ENCODE measurements around the gene PIK3CD.

Gene PIK3CD

GRCh38 chr1:9605946-9606455 lies 45.5 kb upstream of the PIK3CD start:
- no peak for TF ChIP-seq CTCF (IDR thresholded peaks at IDR 0.05; ENCODE audit: low read depth, low read length, missing control alignments)
- no peak overlapping the region for H3K4me3 ChIP-seq (replicated peaks; ENCODE audit: low read depth, low read length)
- no peak for DNase-seq (ENCODE audit: extremely low read depth, low read depth)

- TF ChIP-seq CTCF (IDR thresholded peaks at IDR 0.05; ENCODE audit: low read depth, low read length, missing control alignments): no peak
- no peak overlapping the region for H3K4me3 ChIP-seq (replicated peaks; ENCODE audit: low read depth, low read length)
- no peak for DNase-seq (ENCODE audit: extremely low read depth, low read depth)
These were observed 45.1 kb upstream of the PIK3CD start for GRCh38 chr1:9606458-9606857.

- DNase-seq (ENCODE audit: extremely low read depth, low read depth): no peak
- H3K4me3 ChIP-seq (replicated peaks; ENCODE audit: low read depth, low read length): no peak overlapping the region
- TF ChIP-seq CTCF (IDR thresholded peaks at IDR 0.05; ENCODE audit: low read depth, low read length, missing control alignments): no peak
These were observed 44.6 kb upstream of the PIK3CD start for GRCh38 chr1:9606948-9607347.

- no peak for DNase-seq (ENCODE audit: extremely low read depth, low read depth)
- no peak for TF ChIP-seq CTCF (IDR thresholded peaks at IDR 0.05; ENCODE audit: low read depth, low read length, missing control alignments)
- H3K4me3 ChIP-seq (replicated peaks; ENCODE audit: low read depth, low read length): no peak overlapping the region
These were observed 44.2 kb upstream of the PIK3CD start for GRCh38 chr1:9607352-9607751.

- TF ChIP-seq CTCF (IDR thresholded peaks at IDR 0.05; ENCODE audit: low read depth, low read length, missing control alignments): no peak
- no peak for DNase-seq (ENCODE audit: extremely low read depth, low read depth)
These were observed 41.5 kb upstream of the PIK3CD start for GRCh38 chr1:9609998-9610397.

GRCh38 chr1:9610548-9610947 lies 41.0 kb upstream of the PIK3CD start:
- DNase-seq (ENCODE audit: extremely low read depth, low read depth): no peak
- H3K4me3 ChIP-seq (replicated peaks; ENCODE audit: low read depth, low read length): no peak overlapping the region
- no peak for TF ChIP-seq CTCF (IDR thresholded peaks at IDR 0.05; ENCODE audit: low read depth, low read length, missing control alignments)

More at GRCh38 chr1:9609998-9610397, 41.5 kb upstream of the PIK3CD start:
- no peak overlapping the region for H3K4me3 ChIP-seq (replicated peaks; ENCODE audit: low read depth, low read length)

- H3K4me3 ChIP-seq (replicated peaks; ENCODE audit: low read depth, low read length): no peak overlapping the region
- TF ChIP-seq CTCF (IDR thresholded peaks at IDR 0.05; ENCODE audit: low read depth, low read length, missing control alignments): no peak
- DNase-seq (ENCODE audit: extremely low read depth, low read depth): no peak
These were observed 39.8 kb upstream of the PIK3CD start for GRCh38 chr1:9611716-9612115.
